Measurements from ENCODE around the gene ETFB. TPM values are rescaled to one million over a fixed set of nuclear protein-coding genes. Genes with fewer than 3 reads are reported as not detected.

ETFB gene
- total RNA-seq, 2 experiments from 2014 or later, result 115 to 130 TPM

- H3K36me3 Mint-ChIP-seq, result no peaks in the 10 kb centered on the region
- H3K9me3 Mint-ChIP-seq, result no peaks in the 10 kb centered on the region
- H3K4me1 Mint-ChIP-seq, result peaks cover 7% of the 10 kb centered on the region
- H3K27ac Mint-ChIP-seq, result no peak overlapping the region
- no peak for DNase-seq
- H3K27me3 Mint-ChIP-seq, result peaks cover 68% of the 10 kb centered on the region
- H3K4me3 Mint-ChIP-seq, result no peak overlapping the region
Observed at GRCh38 chr19:51329411-51329810, 36.8 kb downstream of the ETFB start.

GRCh38 chr19:51327066-51328001 is 38.9 kb downstream of the ETFB start:
- no peaks in the 10 kb centered on the region for H3K9me3 Mint-ChIP-seq

GRCh38 chr19:51326216-51327065 is 39.7 kb downstream of the ETFB start:
- Mint-ChIP-seq H3K4me3 (no peak overlapping the region), H3K27me3 (peaks cover 83% of the 10 kb centered on the region), H3K4me1 (peaks cover 7% of the 10 kb centered on the region)

More at GRCh38 chr19:51327066-51328001, 38.9 kb downstream of the ETFB start:
- H3K36me3 Mint-ChIP-seq, result no peaks in the 10 kb centered on the region
- DNase-seq, result peak; percentile 67
- peak overlapping the region; percentile 46 for H3K4me3 Mint-ChIP-seq
- H3K27ac Mint-ChIP-seq, result no peak overlapping the region
- peaks cover 86% of the 10 kb centered on the region for H3K27me3 Mint-ChIP-seq
- peaks cover 7% of the 10 kb centered on the region for H3K4me1 Mint-ChIP-seq

GRCh38 chr19:51325161-51325976 is 40.8 kb downstream of the ETFB start:
- no peaks in the 10 kb centered on the region for H3K36me3 Mint-ChIP-seq
- no peak overlapping the region for H3K4me3 Mint-ChIP-seq
- no peak for DNase-seq
- peaks cover 7% of the 10 kb centered on the region for H3K4me1 Mint-ChIP-seq
- H3K27me3 Mint-ChIP-seq, result peaks cover 79% of the 10 kb centered on the region
- H3K9me3 Mint-ChIP-seq, result no peaks in the 10 kb centered on the region
- H3K27ac Mint-ChIP-seq, result peak overlapping the region; percentile 6

More at GRCh38 chr19:51326216-51327065, 39.7 kb downstream of the ETFB start:
- Mint-ChIP-seq H3K27ac (no peak overlapping the region), H3K9me3 (no peaks in the 10 kb centered on the region), H3K36me3 (no peaks in the 10 kb centered on the region)
- DNase-seq, result no peak

GRCh38 chr19:51324167-51324481 is 42.1 kb downstream of the ETFB start:
- no peak for DNase-seq
- H3K4me1 Mint-ChIP-seq, result peaks cover 7% of the 10 kb centered on the region
- H3K9me3 Mint-ChIP-seq, result no peaks in the 10 kb centered on the region
- no peak overlapping the region for H3K4me3 Mint-ChIP-seq
- peaks cover 68% of the 10 kb centered on the region for H3K27me3 Mint-ChIP-seq
- no peaks in the 10 kb centered on the region for H3K36me3 Mint-ChIP-seq
- H3K27ac Mint-ChIP-seq, result no peak overlapping the region

- H3K27ac Mint-ChIP-seq, result no peak overlapping the region
- peaks cover 7% of the 10 kb centered on the region for H3K4me1 Mint-ChIP-seq
- no peaks in the 10 kb centered on the region for H3K9me3 Mint-ChIP-seq
- H3K4me3 Mint-ChIP-seq, result no peak overlapping the region
- DNase-seq, result no peak
- H3K27me3 Mint-ChIP-seq, result peaks cover 65% of the 10 kb centered on the region
- H3K36me3 Mint-ChIP-seq, result no peaks in the 10 kb centered on the region
Observed at GRCh38 chr19:51323481-51324166, 42.6 kb downstream of the ETFB start.

GRCh38 chr19:51321799-51322198 is 44.4 kb downstream of the ETFB start:
- H3K9me3 Mint-ChIP-seq, result no peaks in the 10 kb centered on the region
- H3K27ac Mint-ChIP-seq, result no peak overlapping the region
- H3K4me3 Mint-ChIP-seq, result no peak overlapping the region
- H3K36me3 Mint-ChIP-seq, result no peaks in the 10 kb centered on the region
- no peak for DNase-seq
- H3K4me1 Mint-ChIP-seq, result peaks cover 4% of the 10 kb centered on the region
- H3K27me3 Mint-ChIP-seq, result peaks cover 55% of the 10 kb centered on the region

GRCh38 chr19:51320280-51320657 is 45.9 kb downstream of the ETFB start:
- Mint-ChIP-seq H3K36me3 (no peaks in the 10 kb centered on the region), H3K27ac (no peak overlapping the region), H3K4me1 (no peaks in the 10 kb centered on the region), H3K9me3 (peaks cover 2% of the 10 kb centered on the region), H3K27me3 (peaks cover 40% of the 10 kb centered on the region), H3K4me3 (no peak overlapping the region)
- DNase-seq, result no peak

GRCh38 chr19:51319649-51320279 is 46.4 kb downstream of the ETFB start:
- H3K36me3 Mint-ChIP-seq, result no peaks in the 10 kb centered on the region
- peaks cover 41% of the 10 kb centered on the region for H3K27me3 Mint-ChIP-seq
- no peaks in the 10 kb centered on the region for H3K4me1 Mint-ChIP-seq
- no peak overlapping the region for H3K4me3 Mint-ChIP-seq
- peaks cover 2% of the 10 kb centered on the region for H3K9me3 Mint-ChIP-seq
- H3K27ac Mint-ChIP-seq, result no peak overlapping the region
- DNase-seq, result no peak

GRCh38 chr19:51318687-51319648 is 47.2 kb downstream of the ETFB start:
- no peaks in the 10 kb centered on the region for H3K4me1 Mint-ChIP-seq

GRCh38 chr19:51317968-51318367 is 48.2 kb downstream of the ETFB start:
- H3K9me3 Mint-ChIP-seq, result peaks cover 2% of the 10 kb centered on the region
- no peak overlapping the region for H3K4me3 Mint-ChIP-seq
- H3K27me3 Mint-ChIP-seq, result peaks cover 40% of the 10 kb centered on the region
- no peaks in the 10 kb centered on the region for H3K36me3 Mint-ChIP-seq
- DNase-seq, result no peak
- H3K4me1 Mint-ChIP-seq, result no peaks in the 10 kb centered on the region
- H3K27ac Mint-ChIP-seq, result no peak overlapping the region

More at GRCh38 chr19:51318687-51319648, 47.2 kb downstream of the ETFB start:
- Mint-ChIP-seq H3K36me3 (no peaks in the 10 kb centered on the region), H3K9me3 (peaks cover 2% of the 10 kb centered on the region), H3K27ac (no peak overlapping the region), H3K27me3 (peaks cover 40% of the 10 kb centered on the region), H3K4me3 (no peak overlapping the region)
- DNase-seq, result no peak

GRCh38 chr19:51317376-51317775 is 48.8 kb downstream of the ETFB start:
- Mint-ChIP-seq H3K4me3 (no peak overlapping the region), H3K36me3 (no peaks in the 10 kb centered on the region), H3K27ac (no peak overlapping the region), H3K27me3 (peaks cover 39% of the 10 kb centered on the region), H3K4me1 (no peaks in the 10 kb centered on the region), H3K9me3 (peaks cover 2% of the 10 kb centered on the region)
- DNase-seq, result no peak

GRCh38 chr19:51316688-51317087 is 49.5 kb downstream of the ETFB start:
- H3K27ac Mint-ChIP-seq, result no peak overlapping the region
- peaks cover 2% of the 10 kb centered on the region for H3K9me3 Mint-ChIP-seq
- H3K4me1 Mint-ChIP-seq, result no peaks in the 10 kb centered on the region

More at GRCh38 chr19:51316688-51317087, 49.5 kb downstream of the ETFB start:
- no peak for DNase-seq
- Mint-ChIP-seq H3K36me3 (no peaks in the 10 kb centered on the region), H3K27me3 (peaks cover 43% of the 10 kb centered on the region), H3K4me3 (no peak overlapping the region)

Measured in activated naive CD8-positive, alpha-beta T cell treated with anti-CD3 and anti-CD28 coated beads for 36 hours (primary cell).